Caco-2 (cell line): Measurements from ENCODE around the gene ERAL1. TPM values are rescaled to one million over a fixed set of nuclear protein-coding genes. Genes with fewer than 3 reads are reported as not detected.

Source experiments
- BruUV-seq: library from RNA; stranded (reverse); fragments of 400-500 nt; replicated peaks from 2 replicates; lab custom pipeline; 2021; lab: Mats Ljungman, UMichigan
- CTCF ChIA-PET: fragments of 300-600 bp; sonication (Branson Sonifier 250); formaldehyde crosslinking; loops from one replicate; lab custom pipeline; 2022; ENCODE audit warnings: antibody characterized with exemption; lab: Charles Lee
- POLR2A ChIA-PET: fragments of 300-600 bp; sonication (Branson Sonifier 250); formaldehyde crosslinking; loops from one replicate; lab custom pipeline; 2022; ENCODE audit warnings: antibody characterized with exemption; lab: Charles Lee
- DNase-seq, 2 experiments: peaks; one replicate each; pipeline versions ENCODE4 v3.0.0 to v3.0.0-alpha.2; 2020 to 2022
- H3K27me3 ChIP-seq: replicated peaks from 2 replicates; pipeline ENCODE4 v1.6.0; 2011; ENCODE audit warnings: low read length; ENCODE audit not compliant: control insufficient read depth, insufficient read depth
- H3K36me3 ChIP-seq: 2 replicates; pipeline ENCODE4 v1.5.1; 2011; ENCODE audit warnings: low read length; ENCODE audit not compliant: control insufficient read depth, insufficient read depth
- H3K4me1 ChIP-seq: fragments of 250-450 bp; sonication (Bioruptor Pico); 2 replicates; pipeline ENCODE4 v1.5.1; 2020; ENCODE audit warnings: mild to moderate bottlenecking
- H3K4me3 ChIP-seq: 2 replicates; pipeline ENCODE4 v1.5.1; 2011; ENCODE audit warnings: low read depth, mild to moderate bottlenecking, control low read depth, low read length
- H3K9me3 ChIP-seq: fragments of 250-450 bp; sonication (Bioruptor Pico); 2 replicates; pipeline ENCODE4 v1.5.1; 2020; ENCODE audit warnings: mild to moderate bottlenecking, moderate library complexity
- H3K27ac Mint-ChIP-seq: one replicate; pipeline ENCODE4 v1.8.0; 2022; ENCODE audit warnings: mixed read lengths; ENCODE audit not compliant: unreplicated experiment
- H3K27me3 Mint-ChIP-seq: one replicate; pipeline ENCODE4 v1.8.0; 2022; ENCODE audit warnings: mixed read lengths; ENCODE audit not compliant: insufficient read depth, unreplicated experiment
- H3K36me3 Mint-ChIP-seq: one replicate; pipeline ENCODE4 v1.8.0; 2022; ENCODE audit warnings: mild to moderate bottlenecking, mixed read lengths; ENCODE audit not compliant: insufficient read depth, unreplicated experiment
- H3K4me1 Mint-ChIP-seq: one replicate; pipeline ENCODE4 v1.8.0; 2022; ENCODE audit warnings: low read depth, mixed read lengths; ENCODE audit not compliant: unreplicated experiment
- H3K4me3 Mint-ChIP-seq: one replicate; pipeline ENCODE4 v1.8.0; 2022; ENCODE audit warnings: mild to moderate bottlenecking, moderate library complexity, mixed read lengths; ENCODE audit not compliant: unreplicated experiment
- H3K9me3 Mint-ChIP-seq: one replicate; pipeline ENCODE4 v1.8.0; 2022; ENCODE audit warnings: mixed read lengths; ENCODE audit not compliant: unreplicated experiment
- CTCF ChIP-seq, 2 experiments: fragments of 200-600 bp in 1 of 2; IDR thresholded peaks; 1 replicate in 1 of 2; 2 replicates in 1 of 2; pipeline versions ENCODE4 v1.5.1 to v1.8.0; 2011 to 2022; ENCODE audit warnings: antibody characterized with exemption in 1 of 2, control low read depth in 1 of 2, inconsistent platforms in 1 of 2, low read depth in 1 of 2, low read length in 1 of 2, mild to moderate bottlenecking in 1 of 2, moderate library complexity in 1 of 2; ENCODE audit not compliant: insufficient read depth in 1 of 2, severe bottlenecking in 1 of 2, unreplicated experiment in 1 of 2
- intact Hi-C: fragments of 100-400 bp; cut with micrococcal nuclease; formaldehyde crosslinking; loops from one replicate; pipeline ENCODE4 v1.10.0; 2022; ENCODE audit not compliant: unreplicated experiment
- microRNA-seq: library from miRNA; unstranded; fragments of <30 nt; microRNA quantifications from one replicate; pipeline ENCODE4 v1.2.0, GENCODE V29; 2022
- total RNA-seq: library from RNA; stranded (reverse); gene quantifications from 2 replicates; pipeline ENCODE4 v1.2.3, GENCODE V29; 2022

The ERAL1 gene
- total RNA-seq, 1 experiment from 2014 or later, result 85.1 TPM

GRCh38 chr17:28908640-28909167, 53.9 kb downstream of the ERAL1 start:
- no peak overlapping the region for H3K27ac Mint-ChIP-seq
- H3K9me3 ChIP-seq, result no peaks in the 10 kb centered on the region
- intact Hi-C loops, result no loop called here
- H3K9me3 Mint-ChIP-seq, result no peaks in the 10 kb centered on the region
- no peak for DNase-seq
- no peaks in the 10 kb centered on the region for H3K4me1 ChIP-seq
- no peak overlapping the region for H3K4me3 ChIP-seq
- no peak for TF ChIP-seq CTCF (IDR thresholded peaks at IDR 0.05; ENCODE audit: insufficient read depth in 1 of 2, low read depth in 1 of 2, low read length in 1 of 2, severe bottlenecking in 1 of 2, unreplicated experiment in 1 of 2)
- H3K4me1 Mint-ChIP-seq, result peaks cover 8% of the 10 kb centered on the region
- no peaks in the 10 kb centered on the region for H3K27me3 ChIP-seq
- POLR2A ChIA-PET, result no interaction called here
- peaks cover 8% of the 10 kb centered on the region for H3K36me3 ChIP-seq
- H3K4me3 Mint-ChIP-seq, result no peak overlapping the region
- no TSS peak for BruUV-seq
- H3K27me3 Mint-ChIP-seq, result no peaks in the 10 kb centered on the region
- peaks cover 91% of the 10 kb centered on the region for H3K36me3 Mint-ChIP-seq
- CTCF ChIA-PET, result interaction anchor here (0.5 to 0.8 kb wide), 2 partner anchors 66 to 181 kb away, joined by 5 to 6 read pairs; no protein-coding TSS in a partner anchor

GRCh38 chr17:28910534-28910933, 55.7 kb downstream of the ERAL1 start:
- Histone ChIP-seq H3K9me3 (no peaks in the 10 kb centered on the region), H3K4me3 (no peak overlapping the region), H3K27me3 (no peaks in the 10 kb centered on the region), H3K4me1 (no peaks in the 10 kb centered on the region), H3K36me3 (peaks cover 8% of the 10 kb centered on the region)
- ChIA-PET POLR2A (no interaction called here), CTCF (interaction anchor here (0.7 to 1.0 kb wide), 2 partner anchors 39 to 69 kb away, joined by 3 to 6 read pairs; no protein-coding TSS in a partner anchor)
- no peak for DNase-seq
- H3K27me3 Mint-ChIP-seq, result no peaks in the 10 kb centered on the region
- peaks cover 93% of the 10 kb centered on the region for H3K36me3 Mint-ChIP-seq
- H3K27ac Mint-ChIP-seq, result no peak overlapping the region
- no peak for TF ChIP-seq CTCF (IDR thresholded peaks at IDR 0.05; ENCODE audit: insufficient read depth in 1 of 2, low read depth in 1 of 2, low read length in 1 of 2, severe bottlenecking in 1 of 2, unreplicated experiment in 1 of 2)
- no peaks in the 10 kb centered on the region for H3K9me3 Mint-ChIP-seq
- BruUV-seq, result no TSS peak
- H3K4me1 Mint-ChIP-seq, result no peaks in the 10 kb centered on the region
- intact Hi-C loops, result no loop called here
- H3K4me3 Mint-ChIP-seq, result no peak overlapping the region

Small RNAs within 50 kb of the gene (microRNA-seq; reads per million reads assigned to microRNA genes)
- not detected for gene MIR451B

Other genes starting within 250 kb of the ERAL1 start
- gene RSKR, start 240.8 kb upstream of the ERAL1 start, total RNA-seq, result 15.7 and 18.9 TPM in 2 replicates
- gene BLTP2, start 209.9 kb upstream of the ERAL1 start, total RNA-seq, result 154 and 176 TPM in 2 replicates
- 63.5 and 64.9 TPM in 2 replicates for gene SDF2, start 193.1 kb upstream of the ERAL1 start, total RNA-seq
- gene SUPT6H, start 192.8 kb upstream of the ERAL1 start, total RNA-seq, result 127 and 129 TPM in 2 replicates
- 4.1 and 4.4 TPM in 2 replicates for gene PROCA1, start 143.1 kb upstream of the ERAL1 start, total RNA-seq
- gene RAB34, start 137.1 kb upstream of the ERAL1 start, total RNA-seq, result 1.2 and 1.8 TPM in 2 replicates
- gene RPL23A, start 135.0 kb upstream of the ERAL1 start, total RNA-seq, result 1,980 and 2,181 TPM in 2 replicates
- gene TLCD1, start 128.8 kb upstream of the ERAL1 start, total RNA-seq, result 31.7 and 37.9 TPM in 2 replicates
- 11.0 and 13.4 TPM in 2 replicates for gene NEK8, start 126.2 kb upstream of the ERAL1 start, total RNA-seq
- 140 and 154 TPM in 2 replicates for gene TRAF4, start 111.0 kb upstream of the ERAL1 start, total RNA-seq
- 37.6 and 39.5 TPM in 2 replicates for gene FAM222B, start 12.2 kb upstream of the ERAL1 start, total RNA-seq
- gene FLOT2, start 42.7 kb downstream of the ERAL1 start, total RNA-seq, result 182 and 189 TPM in 2 replicates
- 32.8 and 38.0 TPM in 2 replicates for gene DHRS13, start 48.1 kb downstream of the ERAL1 start, total RNA-seq
- 49.9 and 56.5 TPM in 2 replicates for gene PHF12, start 96.5 kb downstream of the ERAL1 start, total RNA-seq
- not detected in 2 replicates for gene SEZ6, start 151.0 kb downstream of the ERAL1 start, total RNA-seq
- gene PIPOX, start 188.1 kb downstream of the ERAL1 start, total RNA-seq, result 2.1 and 2.2 TPM in 2 replicates